HG03175 (cell line): Measurements from ENCODE around the gene NCAPH2.

Experiments used
- ATAC-seq: cut with Tn5 transposase; IDR thresholded peaks from one replicate; pipeline ENCODE4 v1.9.1; 2021; ENCODE audit warnings: mild to moderate bottlenecking, moderate library complexity; ENCODE audit not compliant: unreplicated experiment

Gene NCAPH2

GRCh38 chr22:50473855-50474671, 34.0 kb upstream of the NCAPH2 start:
- ATAC-seq, result no peak

- peak; percentile 75 for ATAC-seq
Observed at GRCh38 chr22:50474710-50475651, 33.0 kb upstream of the NCAPH2 start, which contains the start of gene SBF1. Gene SBF1, minus strand, starts transcription at chr22:50475035. Its CDS starts 195 bp downstream, at chr22:50474840.

GRCh38 chr22:50475652-50476002, 32.4 kb upstream of the NCAPH2 start:
- ATAC-seq, result no peak

DNA sequence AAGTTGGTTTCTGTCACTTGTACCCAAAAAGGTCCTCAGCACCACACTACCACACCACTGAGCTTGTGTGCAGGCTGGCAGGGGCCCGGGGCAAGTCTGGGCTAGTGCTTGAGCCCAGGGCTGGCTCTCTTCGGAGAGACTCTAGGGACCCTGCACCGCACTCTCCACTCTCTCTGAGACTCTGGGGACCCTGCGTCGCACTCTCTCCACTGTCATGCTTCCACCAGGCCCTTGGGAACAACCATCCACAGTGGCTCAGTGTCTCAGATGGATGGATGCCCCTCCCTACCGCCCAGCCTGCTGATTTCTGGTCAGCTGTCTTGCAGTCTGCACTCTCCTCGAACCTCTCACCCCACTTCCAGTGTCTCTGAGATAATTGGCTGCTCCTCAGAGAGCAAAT, 31.2 kb upstream of the NCAPH2 start:
- no peak for ATAC-seq

DNA sequence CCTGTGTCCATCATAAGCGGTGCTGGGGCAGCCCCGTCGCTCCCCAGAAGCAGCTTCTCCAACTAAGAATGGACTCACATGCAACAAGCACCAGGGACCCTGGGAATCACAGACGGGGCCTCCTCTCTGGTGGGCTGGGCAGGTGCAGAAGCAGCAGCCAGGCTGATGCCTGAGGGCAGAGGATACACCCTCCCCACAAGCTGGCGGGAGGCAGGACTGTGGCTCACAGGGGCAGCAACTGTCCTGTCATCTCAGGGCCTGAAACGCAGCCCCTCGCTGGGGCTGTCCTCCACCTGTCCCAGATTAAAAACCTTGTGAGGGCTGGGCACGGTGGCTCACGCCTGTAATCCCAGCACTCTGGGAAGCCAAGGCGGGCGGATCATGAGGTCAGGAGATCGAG, 30.1 kb upstream of the NCAPH2 start:
- no peak for ATAC-seq

DNA sequence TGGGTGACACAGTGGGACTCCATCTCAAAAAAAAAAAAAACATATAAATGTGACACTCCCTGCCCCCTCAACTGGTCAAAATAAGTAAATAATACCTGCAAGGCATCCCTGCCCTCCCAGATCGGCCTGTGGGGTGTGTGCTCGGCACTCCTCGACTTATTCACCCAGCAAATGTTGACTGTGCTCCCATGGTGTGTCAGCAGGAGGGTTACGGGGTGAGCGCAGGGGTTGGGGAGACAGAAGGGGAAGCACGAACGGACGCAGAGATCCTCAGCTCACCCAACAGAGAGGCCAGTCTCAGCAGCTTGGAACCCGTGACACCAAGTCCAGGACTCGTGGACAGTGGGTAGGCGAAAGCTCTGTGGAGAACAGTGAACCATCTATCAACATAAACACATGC, 28.3 kb upstream of the NCAPH2 start:
- ATAC-seq, result no peak

DNA sequence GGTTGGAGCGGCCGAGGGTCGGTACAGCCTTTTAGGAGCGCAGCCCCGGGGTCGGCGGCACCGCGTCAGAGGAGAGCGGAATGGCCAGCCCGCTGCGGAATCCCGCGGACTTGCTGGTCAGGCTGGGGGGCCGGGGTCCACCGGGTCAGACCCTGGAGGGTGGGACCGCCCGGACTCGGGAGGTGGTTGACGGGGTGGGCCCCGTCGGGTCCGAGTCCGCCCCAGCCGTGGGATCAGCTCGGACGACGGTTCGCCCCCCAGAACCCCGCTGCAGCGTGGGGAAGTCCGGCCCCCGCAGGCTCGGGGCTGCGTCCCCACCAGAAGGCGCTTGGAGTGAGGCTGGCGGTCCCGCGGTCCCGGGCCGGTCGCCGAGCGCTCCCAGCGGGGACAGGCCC, 27.0 kb upstream of the NCAPH2 start:
- ATAC-seq, result no peak

DNA sequence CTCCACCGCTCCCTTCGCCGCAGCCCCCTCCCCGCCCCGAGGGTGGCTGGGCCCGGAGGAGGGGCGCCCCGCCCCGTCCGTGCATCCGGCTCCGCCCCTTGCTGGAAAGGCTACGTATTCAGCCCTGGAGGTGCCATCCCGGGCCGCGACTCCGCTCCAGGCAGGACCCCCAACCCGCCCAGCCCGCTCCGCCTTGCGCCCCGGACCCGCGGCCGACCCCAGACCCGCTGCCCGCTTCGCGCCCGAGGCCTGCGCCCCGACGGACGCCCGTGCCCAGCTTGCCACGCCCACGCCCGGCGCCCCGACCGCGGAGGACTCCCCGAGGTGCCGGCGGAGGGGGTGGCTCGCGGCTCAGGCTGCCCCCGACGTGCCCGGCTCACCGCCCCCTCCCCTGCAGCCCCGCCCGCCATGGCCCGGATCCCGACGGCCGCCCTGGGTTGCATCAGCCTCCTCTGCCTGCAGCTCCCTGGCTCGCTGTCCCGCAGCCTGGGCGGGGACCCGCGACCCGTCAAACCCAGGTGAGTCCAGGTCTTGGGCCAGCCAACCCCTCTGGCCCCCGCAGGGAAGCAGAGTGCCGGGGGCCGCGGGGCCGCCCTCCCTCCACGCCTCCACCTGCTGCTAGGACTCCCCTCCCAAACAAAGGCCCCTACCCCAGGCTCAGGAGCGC, 26.5 kb upstream of the NCAPH2 start, which contains the start of gene ADM2:
Gene ADM2, plus strand, starts transcription at position 104 of the 667 bp plus-strand sequence. Its CDS starts 305 bp downstream, at position 409.
- ATAC-seq, result no peak

- no peak for ATAC-seq
Observed at GRCh38 chr22:50482107-50483074, 25.6 kb upstream of the NCAPH2 start.

DNA sequence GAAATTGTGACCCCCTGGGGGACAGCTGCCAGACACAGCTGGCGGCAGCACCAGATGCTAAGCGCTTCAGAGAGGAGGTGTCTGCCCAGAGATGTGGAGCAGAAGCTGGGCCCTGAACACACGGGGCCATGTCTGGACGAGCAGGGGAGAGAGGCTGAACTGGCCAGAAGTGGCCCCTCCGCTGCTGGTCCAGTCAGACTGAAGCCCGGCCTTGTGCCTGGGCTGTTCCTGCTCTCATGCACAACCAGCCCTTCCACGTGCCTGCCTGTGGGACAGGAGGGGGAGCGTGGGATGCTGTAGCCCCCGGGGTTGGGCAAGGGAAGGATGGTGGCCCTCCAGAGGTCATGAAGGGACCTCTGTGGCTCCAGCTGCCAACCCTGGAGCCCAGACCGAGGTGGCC, 24.9 kb upstream of the NCAPH2 start:
- ATAC-seq, result no peak

DNA sequence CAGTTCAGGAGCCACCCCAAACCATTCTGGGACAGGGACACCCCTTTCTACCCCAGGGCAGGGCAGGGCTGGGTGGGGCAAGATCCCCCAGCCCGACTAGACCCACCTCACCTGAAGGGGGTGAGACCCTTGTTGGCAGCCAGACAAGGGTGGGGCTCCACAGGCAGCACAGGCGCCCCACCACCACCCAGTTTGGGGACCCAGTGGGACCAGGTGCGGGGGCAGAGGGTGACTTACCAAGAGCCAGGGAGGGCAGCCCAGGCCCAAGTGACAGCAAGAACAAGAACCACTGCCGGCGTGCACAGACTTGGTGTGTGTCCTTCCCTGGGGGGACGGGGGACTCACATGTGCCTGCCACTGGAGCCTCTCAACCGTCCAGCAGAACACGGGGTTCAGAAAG, 24.5 kb upstream of the NCAPH2 start:
- ATAC-seq, result no peak

DNA sequence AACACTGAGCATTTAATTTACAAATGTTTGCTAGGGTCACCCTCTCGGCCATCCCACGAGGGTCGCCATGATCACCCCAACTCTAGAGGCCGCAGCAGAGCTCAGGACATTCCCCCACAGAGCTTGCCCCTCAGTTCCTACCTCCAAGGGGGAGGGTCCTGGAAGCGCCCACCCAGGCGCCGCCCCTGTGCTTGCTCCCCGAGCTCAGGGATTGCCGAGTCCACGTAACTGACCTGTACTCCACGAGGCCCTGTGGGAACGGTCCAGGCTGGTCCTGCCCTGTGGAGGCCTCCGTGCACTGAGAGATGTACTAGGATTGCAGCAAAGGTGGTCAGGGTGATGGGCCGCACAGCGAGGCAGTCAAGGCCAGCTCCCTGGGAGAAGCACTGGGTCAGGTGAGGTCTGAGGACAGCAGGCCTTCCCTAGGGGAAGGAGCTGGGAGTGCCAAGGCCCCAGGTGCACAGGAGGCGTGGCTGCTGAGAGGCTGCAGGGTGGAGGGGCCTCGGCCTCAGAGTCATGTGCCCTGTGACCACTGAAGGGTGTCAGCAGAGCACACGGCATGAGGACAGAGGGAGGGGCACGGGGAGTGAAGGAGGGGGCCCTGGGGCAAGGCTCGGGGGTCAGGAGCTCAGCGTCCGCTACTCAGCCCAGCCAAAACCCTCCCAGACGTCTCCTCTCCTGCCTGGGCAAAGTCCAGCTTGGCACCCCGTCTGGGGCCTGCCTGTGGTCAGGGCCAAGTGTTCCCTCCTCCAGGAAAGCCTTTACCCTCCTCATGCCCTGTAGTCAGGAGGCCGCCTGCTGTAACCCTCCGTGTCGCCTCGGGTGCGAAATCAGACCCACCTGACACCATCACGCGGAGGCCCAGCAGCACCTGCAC, 23.8 kb upstream of the NCAPH2 start:
- ATAC-seq, result no peak

GRCh38 chr22:50485221-50486131, 22.5 kb upstream of the NCAPH2 start:
- ATAC-seq, result no peak

DNA sequence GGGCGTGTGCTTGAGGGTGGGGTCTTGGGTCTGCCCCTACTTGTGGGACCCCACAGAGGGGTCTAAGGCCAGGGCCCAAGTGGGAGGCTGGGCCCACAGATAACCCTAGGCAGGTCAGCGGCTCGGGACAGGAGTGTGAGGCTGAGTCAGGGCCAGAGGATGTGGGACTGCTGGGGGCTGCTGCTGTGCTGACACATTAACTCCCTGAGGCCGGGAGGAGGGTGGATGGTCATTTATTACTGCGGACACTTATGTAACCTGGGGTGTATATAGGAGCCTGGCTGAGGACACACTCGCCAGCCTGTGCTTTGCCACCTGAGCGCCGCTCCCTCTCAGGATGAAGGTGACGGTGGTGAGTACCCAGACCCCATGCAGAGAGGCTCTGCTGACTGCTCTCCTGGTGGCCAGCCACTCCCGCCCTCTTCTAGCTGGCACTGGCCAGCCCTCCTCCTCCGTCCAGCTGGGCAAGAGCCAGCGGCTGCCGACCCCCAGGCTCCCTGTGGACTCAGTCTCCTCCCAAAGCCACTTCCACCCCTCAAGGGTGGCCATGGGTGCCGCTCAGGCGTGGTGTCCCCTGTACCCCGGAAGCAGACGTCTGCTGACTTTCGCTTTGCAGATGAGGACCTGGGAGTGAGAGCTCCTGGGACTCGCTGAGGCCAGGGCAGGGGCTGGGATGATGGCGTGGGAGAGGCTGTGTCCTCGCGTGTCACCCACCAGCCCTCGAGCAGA, 21.3 kb upstream of the NCAPH2 start, which contains the start of gene MIOX:
Gene MIOX, plus strand, starts transcription at position 299 of the 729 bp plus-strand sequence. Its CDS starts 39 bp downstream, at position 338.
- ATAC-seq, result no peak

DNA sequence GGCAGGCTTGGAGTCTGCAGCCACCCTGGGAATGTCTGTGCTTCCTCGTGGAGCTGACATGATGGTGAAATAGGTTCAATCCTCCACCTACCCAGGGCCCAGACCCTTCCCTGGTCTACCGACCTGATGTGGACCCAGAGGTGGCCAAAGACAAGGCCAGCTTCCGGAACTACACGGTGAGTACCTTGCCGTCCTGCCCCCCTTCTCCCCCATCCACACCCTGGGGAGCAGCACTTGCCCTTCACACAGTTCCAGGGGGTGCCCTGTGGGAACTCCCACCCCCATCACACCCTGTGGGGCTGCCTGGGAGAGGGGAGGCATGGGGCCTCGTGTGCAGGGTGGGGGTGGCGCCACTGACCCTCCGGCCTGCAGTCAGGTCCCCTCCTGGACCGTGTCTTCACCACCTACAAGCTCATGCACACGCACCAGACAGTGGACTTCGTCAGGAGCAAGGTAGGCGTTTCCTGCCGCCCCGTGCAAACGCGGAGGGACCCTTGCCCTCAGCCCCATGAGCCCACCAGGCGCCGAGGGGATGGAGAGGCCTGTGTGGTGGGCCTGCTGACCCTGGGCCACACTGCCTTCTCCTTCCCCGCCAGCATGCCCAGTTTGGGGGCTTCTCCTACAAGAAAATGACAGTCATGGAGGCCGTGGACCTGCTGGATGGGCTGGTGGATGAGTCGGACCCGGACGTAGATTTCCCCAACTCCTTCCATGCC, 20.6 kb upstream of the NCAPH2 start:
- ATAC-seq, result no peak

DNA sequence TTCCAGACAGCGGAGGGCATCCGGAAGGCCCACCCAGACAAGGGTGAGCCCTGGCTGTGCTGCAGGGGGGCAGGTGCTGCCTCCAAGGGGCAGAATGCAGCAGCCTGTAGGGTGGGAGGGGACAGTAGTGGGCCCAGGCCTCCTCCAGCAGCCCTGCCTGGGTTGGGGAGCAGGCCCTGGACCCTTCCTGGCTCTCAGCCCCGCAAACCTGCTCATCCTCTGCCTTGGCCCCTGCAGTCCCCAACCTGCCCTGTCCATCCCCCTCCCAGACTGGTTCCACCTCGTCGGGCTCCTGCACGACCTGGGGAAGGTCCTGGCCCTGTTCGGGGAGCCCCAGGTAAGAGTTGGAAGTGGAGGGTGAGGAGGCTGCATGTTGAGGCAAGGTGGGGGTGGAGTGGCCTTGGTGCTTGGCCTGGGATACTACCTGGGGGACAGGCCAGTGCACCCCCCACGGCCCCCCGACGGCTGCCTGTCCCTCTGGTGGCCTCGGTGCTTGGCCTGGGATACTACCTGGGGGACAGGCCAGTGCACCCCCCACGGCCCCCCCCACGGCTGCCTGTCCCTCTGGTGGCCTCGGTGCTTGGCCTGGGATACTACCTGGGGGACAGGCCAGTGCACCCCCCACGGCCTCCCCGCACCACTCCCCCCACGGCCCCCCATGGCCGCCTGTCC, 19.9 kb upstream of the NCAPH2 start:
- ATAC-seq, result no peak
